Activated T-helper 1 cell treated with anti-CD3 and anti-CD28 coated beads, Interleukin-2, amount 50 U/mL, for 16 hours (primary cell): ENCODE data around the gene NDUFB6.
"Not testable (repeated sequence)": the region's sequence is repeated elsewhere in the genome, so short reads cannot be mapped to it uniquely, and the experiment has no call there.

ENCODE experiments used
- DNase-seq, 2 donors: peaks; one replicate each; pipeline ENCODE4 v3.0.0-alpha.2; 2020; ENCODE audit warnings: low read depth in 1 of 2, low spot score in 1 of 2

Gene NDUFB6

GRCh38 chr9:32571969-32572899, 725 bp downstream of the NDUFB6 start:
- peak; percentile 42 to 52 for DNase-seq

- DNase-seq = no peak
These were observed 2.7 kb downstream of the NDUFB6 start for GRCh38 chr9:32570262-32570661.

GRCh38 chr9:32566770-32567169, 6.2 kb downstream of the NDUFB6 start:
- no peak for DNase-seq

GRCh38 chr9:32565967-32566366, 7.0 kb downstream of the NDUFB6 start:
- DNase-seq = no peak

GRCh38 chr9:32558408-32558934, 14.5 kb downstream of the NDUFB6 start:
- no peak for DNase-seq

GRCh38 chr9:32554591-32554990, 18.4 kb downstream of the NDUFB6 start:
- no peak for DNase-seq

GRCh38 chr9:32554107-32554506, 18.9 kb downstream of the NDUFB6 start:
- no peak for DNase-seq

GRCh38 chr9:32552172-32552872, 20.6 kb downstream of the NDUFB6 start, which contains the start of the genes SMIM27 and TOPORS:
SMIM27 (plus strand) TSS chr9:32552327; CDS start chr9:32552435, 108 bp downstream.
TOPORS (minus strand) TSS chr9:32552586; CDS start chr9:32552436, 150 bp downstream.
- peak; percentile 74 to 86 for DNase-seq

GRCh38 chr9:32551276-32552051, 21.5 kb downstream of the NDUFB6 start:
- DNase-seq = no peak

GRCh38 chr9:32550562-32551275, 22.2 kb downstream of the NDUFB6 start:
- peak; percentile 89 to 90 for DNase-seq

GRCh38 chr9:32550150-32550561, 22.8 kb downstream of the NDUFB6 start:
- DNase-seq = no peak

GRCh38 chr9:32548213-32548612, 24.7 kb downstream of the NDUFB6 start:
- DNase-seq = not testable (repeated sequence)

GRCh38 chr9:32545884-32546283, 27.1 kb downstream of the NDUFB6 start:
- no peak for DNase-seq

GRCh38 chr9:32543047-32543446, 29.9 kb downstream of the NDUFB6 start:
- no peak for DNase-seq

GRCh38 chr9:32533816-32534215, 39.1 kb downstream of the NDUFB6 start:
- DNase-seq = no peak

- no peak for DNase-seq
These were observed 39.6 kb downstream of the NDUFB6 start for GRCh38 chr9:32533336-32533735.

- no peak for DNase-seq
These were observed 46.3 kb downstream of the NDUFB6 start for GRCh38 chr9:32526707-32527048.

GRCh38 chr9:32526041-32526706, 46.8 kb downstream of the NDUFB6 start, which contains the start of gene RIGI:
RIGI (minus strand) TSS chr9:32526196; CDS start chr9:32526166, 30 bp downstream.
- DNase-seq = peak; percentile 52 to 68

GRCh38 chr9:32525709-32526030, 47.3 kb downstream of the NDUFB6 start:
- DNase-seq = no peak
